NOMO-1 treated with dmso at 0.1 percent for 144 hours (cell line): ENCODE data around the gene PTGIR.

Experiments used
- DNase-seq: peaks from one replicate; lab custom pipeline; 2025; ENCODE audit not compliant: unreplicated experiment; lab: John Stamatoyannopoulos, UW

Gene PTGIR

GRCh38 chr19:46624958-46625661, at the start of gene PTGIR:
Gene PTGIR (minus strand): TSS chr19:46625089. CDS start chr19:46624225, 864 bp downstream.
- DNase-seq, result peak; percentile 29

- no peak for DNase-seq
Measured at GRCh38 chr19:46670813-46671212, 45.9 kb upstream of the PTGIR start.

DNA sequence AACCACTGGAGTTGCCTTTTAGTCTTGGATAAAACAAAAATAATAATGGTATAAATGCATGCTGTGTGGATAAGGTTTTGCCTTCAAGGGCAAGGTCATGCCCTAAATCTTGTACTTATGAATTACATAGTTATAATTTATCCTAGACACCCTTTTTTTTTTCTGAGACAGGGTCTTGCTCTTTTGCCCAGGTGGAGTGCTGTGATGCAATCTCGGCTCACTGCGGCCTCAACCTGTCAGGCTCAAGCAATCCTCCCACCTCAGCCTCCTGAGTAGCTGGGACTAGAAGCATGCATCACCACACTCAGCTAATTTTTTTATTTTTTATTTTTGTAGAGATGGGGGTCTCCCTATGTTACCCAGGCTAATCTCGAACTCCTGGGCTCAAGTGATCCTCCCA, 43.8 kb upstream of the PTGIR start:
- DNase-seq, result no peak

- DNase-seq, result no peak
Measured at GRCh38 chr19:46665072-46665471, 40.2 kb upstream of the PTGIR start.

DNA sequence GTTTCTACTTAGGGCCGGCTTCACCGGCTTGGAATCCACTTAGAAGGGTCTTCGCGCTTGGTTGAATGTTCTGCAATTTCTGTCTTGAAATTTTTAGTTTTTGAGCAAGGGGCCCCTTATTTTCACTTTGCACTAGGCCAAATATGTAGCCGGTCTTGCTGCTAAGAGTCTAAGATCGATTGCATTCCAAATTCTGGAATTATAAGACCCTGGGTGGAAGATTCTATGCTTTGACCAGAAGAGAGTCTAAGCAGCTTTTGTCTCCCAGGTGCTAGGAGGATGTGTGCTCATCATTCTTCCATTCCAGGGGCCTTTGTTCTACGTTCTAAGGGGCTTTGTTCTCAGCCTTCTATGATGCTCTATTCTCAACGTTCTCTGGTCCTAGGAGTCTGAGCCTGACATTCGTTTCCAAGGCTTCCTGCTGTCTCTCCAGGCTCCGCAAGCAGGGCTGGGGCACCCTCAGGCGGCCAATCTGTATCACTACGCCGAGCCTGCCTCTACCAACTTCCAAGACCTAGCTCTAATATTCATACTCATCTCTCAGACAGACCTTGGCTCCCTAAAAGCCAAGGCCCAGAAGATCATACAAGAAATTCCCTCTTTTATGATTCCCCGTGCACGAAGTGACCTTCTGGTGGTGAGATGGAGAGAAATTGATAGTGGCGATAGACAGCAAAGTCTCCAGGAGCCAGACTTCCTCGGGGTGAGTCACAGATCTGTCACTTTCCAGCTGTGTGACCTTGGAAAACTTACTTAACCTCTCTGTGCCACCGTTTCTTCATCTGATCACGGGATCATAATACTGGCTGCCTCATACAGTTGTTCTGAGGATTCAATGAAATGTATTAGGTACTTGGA, 37.1 kb upstream of the PTGIR start:
- DNase-seq, result peak; percentile 73

GRCh38 chr19:46661020-46661731, 36.3 kb upstream of the PTGIR start, which contains the start of gene DACT3:
Gene DACT3 (minus strand): TSS chr19:46661182. CDS start chr19:46661064, 118 bp downstream.
- peak; percentile 99 for DNase-seq

DNA sequence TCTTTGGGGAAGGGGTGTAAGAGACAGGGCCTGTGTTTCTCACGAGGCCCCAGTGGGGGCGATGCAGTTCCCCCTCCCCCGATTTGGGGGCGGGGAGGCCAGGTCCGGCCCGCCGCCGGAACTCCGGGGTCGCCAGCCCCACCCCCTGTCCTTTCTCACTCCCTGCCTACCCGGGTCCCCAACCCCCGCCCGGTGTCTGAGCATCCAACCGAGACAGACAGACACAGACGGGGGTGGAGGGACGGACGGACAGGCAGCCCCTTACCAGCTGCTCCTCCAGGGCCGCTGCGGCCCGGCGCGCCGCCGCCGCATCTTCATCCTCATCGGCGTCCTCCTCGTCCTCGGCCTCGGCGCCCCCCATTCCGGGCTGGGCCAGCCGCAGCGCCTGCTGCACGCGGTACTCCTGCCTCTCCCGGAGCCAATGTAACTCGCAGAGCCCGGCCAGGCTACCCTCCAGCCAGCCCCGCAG, 35.7 kb upstream of the PTGIR start:
- no peak for DNase-seq

- no peak for DNase-seq
Measured at GRCh38 chr19:46660008-46660517, 35.2 kb upstream of the PTGIR start.

DNA sequence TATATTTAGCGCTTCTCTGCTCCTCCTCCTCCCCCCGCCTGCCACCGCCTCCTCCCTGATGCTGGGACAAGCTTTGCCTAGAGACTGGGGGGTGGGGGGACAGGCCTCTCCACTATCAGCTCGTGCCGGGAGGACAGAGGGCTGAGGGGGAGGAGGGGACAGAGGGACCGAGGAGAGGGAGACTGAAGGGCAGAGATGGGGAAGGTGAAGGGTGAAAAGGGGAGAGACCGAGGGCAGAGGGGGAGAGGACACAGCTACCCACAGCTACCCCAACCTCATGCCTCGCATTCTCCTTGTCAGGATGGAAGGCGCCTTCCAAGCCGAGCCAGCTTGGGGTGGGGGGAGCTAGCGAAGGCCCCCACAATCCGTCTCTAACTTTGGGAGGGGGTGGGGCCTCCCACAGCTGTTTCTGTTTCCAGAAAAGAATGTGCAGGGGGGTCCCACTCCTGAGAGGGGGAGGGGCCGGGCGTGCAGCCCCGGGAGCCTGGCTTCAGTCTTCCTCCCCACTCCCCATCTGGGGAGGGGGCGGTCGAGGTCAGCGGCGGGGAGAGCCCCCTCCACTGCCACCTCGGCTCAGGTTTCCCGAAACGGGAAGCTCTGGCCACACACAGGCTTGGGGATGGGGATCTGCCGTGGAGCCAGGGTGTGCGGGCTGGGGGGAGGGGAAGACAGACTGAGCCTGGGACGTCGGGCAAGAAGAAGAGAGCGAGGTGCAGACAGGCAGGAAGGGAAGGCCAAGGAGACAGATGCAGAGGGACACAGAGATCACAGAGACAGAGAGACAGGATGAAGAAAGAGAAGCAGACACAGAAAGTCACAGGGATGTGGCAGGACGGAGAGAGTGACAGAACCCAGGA, 34.5 kb upstream of the PTGIR start:
- DNase-seq, result no peak

GRCh38 chr19:46656541-46656940, 31.7 kb upstream of the PTGIR start:
- no peak for DNase-seq

DNA sequence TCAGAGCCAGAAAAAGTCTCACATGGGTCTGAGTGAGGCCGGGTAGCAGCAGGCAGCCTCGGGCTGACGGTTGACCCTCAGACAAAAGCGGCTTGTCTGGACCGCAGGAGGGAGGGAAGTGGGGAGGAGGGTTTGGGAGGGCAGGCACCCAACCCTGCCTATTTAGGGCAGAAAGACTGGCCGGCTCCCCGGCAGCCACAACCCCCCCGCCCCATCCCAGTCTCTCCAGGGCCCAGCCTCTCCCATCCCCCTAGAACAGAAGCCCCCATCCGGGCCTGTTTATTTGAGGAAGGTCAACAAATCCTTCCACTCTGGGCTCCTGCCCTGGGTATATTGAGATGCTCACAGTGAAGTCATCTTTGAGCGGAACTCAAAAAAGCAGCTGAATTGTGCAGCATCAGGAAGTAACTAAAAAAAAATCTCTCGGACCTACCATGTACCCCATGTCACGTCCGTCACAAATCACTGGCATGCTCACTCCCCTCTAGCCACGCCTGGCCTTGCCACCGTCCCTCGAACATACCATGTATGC, 29.8 kb upstream of the PTGIR start:
- DNase-seq, result no peak

DNA sequence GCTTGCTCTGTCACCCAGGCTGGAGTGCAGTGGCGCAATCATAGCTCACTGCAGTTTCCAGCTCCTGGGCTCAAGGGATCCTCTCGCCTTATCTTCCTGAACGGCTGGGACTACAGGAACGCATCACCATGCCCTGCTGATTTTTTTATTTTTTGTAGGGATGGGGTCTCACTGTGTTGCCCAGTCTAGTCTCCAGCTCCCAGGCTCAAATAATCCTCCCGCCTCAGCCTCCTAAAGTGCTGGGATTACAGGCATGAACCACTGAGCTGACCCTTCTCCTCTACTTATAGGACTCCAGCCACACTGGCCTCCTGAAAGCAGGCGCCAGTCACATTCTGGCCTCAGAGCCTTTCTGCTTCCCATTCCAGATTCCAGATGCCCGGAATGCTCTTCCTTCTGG, 25.6 kb upstream of the PTGIR start:
- no peak for DNase-seq

GRCh38 chr19:46648961-46649960, 24.4 kb upstream of the PTGIR start:
- DNase-seq, result no peak

- DNase-seq, result no peak
Measured at GRCh38 chr19:46648060-46648960, 23.4 kb upstream of the PTGIR start.

DNA sequence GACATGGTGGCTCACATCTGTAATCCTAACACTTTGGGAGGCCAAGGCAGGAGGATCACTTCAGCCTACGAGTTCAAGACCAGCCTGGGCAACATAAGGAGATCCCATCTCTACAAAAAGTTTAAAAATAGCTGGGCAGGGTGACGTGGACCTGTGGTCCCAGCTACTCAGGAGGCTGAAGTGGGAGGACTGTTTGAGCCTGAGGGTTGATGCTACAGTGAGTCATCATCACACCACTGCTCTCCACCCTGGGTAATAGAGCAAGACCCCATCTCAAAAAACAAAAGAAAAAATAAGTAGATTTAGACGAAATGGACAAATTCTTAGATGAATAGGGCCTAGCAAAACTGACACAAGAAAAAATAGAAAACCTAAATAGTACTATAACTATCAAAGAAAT, 21.5 kb upstream of the PTGIR start:
- no peak for DNase-seq

- DNase-seq, result no peak
Measured at GRCh38 chr19:46644720-46645119, 19.8 kb upstream of the PTGIR start.

GRCh38 chr19:46640656-46641055, 15.8 kb upstream of the PTGIR start:
- DNase-seq, result no peak
